Erythroblast (primary cell): ENCODE results near the gene PAX6.

Experiments
- DNase-seq, 2 experiments: peaks; one replicate each; lab custom pipeline; 2025; lab: John Stamatoyannopoulos, UW
- GATA1 ChIP-seq: IDR thresholded peaks from 2 replicates; pipeline ENCODE4 v1.6.1; 2011; ENCODE audit warnings: low read depth, mild to moderate bottlenecking, control low read depth, low read length, moderate library complexity
- POLR2A ChIP-seq: IDR thresholded peaks from 2 replicates; pipeline ENCODE4 v1.6.1; 2011; ENCODE audit warnings: mild to moderate bottlenecking, low read length

The PAX6 gene

GRCh38 chr11:31790649-31791048, 20.5 kb downstream of the PAX6 start:
- TF ChIP-seq POLR2A (no peak), GATA1 (no peak)
- no peak for DNase-seq

- no peak for TF ChIP-seq POLR2A
- TF ChIP-seq GATA1 = no peak
- no peak for DNase-seq
These were observed 23.0 kb downstream of the PAX6 start for GRCh38 chr11:31788085-31788484.

DNA sequence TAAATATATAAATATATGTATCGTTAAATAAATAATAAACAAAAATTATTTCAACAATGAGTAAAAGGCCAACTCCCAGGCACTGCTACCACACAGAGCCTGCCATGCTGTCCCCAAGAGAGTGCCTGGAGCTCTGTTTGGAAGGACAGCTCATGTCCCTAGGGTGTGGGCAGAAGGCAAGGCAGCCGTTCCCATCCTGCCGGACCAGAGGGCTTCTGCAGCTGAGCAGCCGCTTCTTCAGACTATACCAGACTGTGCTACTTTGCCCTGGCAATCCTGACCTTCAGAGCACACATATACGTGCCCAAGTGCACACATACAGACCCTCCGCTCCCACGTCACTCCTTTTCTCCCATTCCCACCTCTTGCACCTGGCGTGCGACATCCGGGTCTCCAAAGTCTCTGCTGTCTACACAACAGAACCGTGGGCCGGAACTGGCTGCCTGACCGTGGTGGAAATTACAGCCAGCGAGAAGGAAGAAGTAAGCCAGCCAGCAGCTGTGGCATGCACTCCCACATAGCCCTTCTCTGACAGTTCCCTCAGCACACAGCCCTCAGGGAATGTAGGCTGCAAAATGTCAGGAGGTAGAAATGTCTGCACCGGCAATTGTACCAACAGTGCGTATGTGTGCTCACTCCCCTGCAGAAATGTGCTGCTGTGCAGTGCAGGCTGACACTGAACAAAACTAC, 24.0 kb downstream of the PAX6 start:
- DNase-seq = no peak
- TF ChIP-seq GATA1 (no peak), POLR2A (no peak)

DNA sequence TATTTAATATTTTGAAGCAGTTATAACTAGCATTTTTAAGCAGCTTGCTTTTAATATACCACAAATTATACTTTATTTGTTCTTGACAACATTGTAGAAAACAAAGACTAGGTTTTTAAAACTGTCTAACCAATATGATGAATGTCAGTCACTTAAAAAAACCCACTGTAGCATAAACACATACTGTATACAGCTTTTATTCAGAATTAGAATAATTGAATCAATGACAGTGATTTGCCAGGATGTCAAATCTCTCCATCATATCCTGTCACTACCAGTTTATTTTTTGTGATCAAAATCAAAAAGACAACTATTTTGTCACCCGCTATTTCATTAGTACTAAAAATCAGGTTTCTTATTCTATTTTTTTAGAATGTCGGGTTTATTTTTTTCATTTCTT, 26.5 kb downstream of the PAX6 start:
- no peak for TF ChIP-seq GATA1
- TF ChIP-seq POLR2A = no peak
- no peak for DNase-seq

GRCh38 chr11:31783252-31783651, 27.9 kb downstream of the PAX6 start:
- TF ChIP-seq GATA1 = no peak
- no peak for TF ChIP-seq POLR2A
- DNase-seq = no peak

GRCh38 chr11:31782257-31782656, 28.9 kb downstream of the PAX6 start:
- peak; percentile 35 to 68 for DNase-seq

DNA sequence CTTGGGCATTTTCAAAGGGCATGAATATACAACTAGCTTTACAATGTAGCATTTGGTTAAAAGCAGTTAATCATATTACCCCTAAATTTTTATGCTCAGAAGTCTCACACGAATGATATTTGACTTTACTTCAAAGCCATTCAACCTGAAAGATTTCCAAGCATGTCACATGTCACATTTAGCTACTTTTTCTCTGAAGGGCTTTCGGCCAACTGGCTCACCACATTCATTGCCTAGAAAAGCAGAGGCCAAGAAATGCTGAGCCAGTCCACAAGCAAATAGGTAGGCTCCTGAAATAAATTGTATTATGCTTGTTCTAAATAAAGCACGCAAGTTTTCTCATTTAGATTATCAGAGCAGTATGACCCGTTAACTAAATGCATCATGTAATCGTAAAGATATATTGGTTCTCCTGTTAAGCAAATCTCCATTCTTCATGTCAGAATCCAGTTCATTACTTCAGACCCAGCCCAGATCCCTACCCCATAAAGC, 30.6 kb downstream of the PAX6 start:
- DNase-seq = no peak
- TF ChIP-seq POLR2A (no peak), GATA1 (no peak)

More at GRCh38 chr11:31782257-31782656, 28.9 kb downstream of the PAX6 start:
- TF ChIP-seq GATA1 (no peak), POLR2A (no peak)

DNA sequence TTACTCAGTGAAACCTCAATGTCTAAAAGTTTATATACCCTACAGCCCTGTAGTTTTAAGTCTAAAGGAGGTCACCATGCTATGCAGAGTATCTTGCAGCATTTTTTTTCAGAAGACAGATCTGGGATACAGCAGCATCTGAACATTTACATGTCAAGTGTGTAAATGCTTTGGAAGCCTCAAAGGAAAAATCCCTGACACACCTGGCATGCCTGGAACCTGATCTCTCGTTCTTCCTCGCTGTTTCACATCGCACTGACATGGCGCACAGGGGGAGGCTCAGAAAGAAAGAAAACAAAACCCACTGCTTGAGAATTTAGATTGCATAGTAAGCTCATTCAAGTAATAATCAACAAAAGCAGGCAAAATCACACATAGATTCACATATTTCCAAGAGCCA, 31.0 kb downstream of the PAX6 start:
- no peak for DNase-seq
- no peak for TF ChIP-seq POLR2A
- TF ChIP-seq GATA1 = no peak

GRCh38 chr11:31779374-31779791, 31.7 kb downstream of the PAX6 start:
- no peak for DNase-seq
- TF ChIP-seq POLR2A (no peak), GATA1 (no peak)

GRCh38 chr11:31772412-31772811, 38.7 kb downstream of the PAX6 start:
- DNase-seq = no peak
- no peak for TF ChIP-seq POLR2A
- no peak for TF ChIP-seq GATA1

DNA sequence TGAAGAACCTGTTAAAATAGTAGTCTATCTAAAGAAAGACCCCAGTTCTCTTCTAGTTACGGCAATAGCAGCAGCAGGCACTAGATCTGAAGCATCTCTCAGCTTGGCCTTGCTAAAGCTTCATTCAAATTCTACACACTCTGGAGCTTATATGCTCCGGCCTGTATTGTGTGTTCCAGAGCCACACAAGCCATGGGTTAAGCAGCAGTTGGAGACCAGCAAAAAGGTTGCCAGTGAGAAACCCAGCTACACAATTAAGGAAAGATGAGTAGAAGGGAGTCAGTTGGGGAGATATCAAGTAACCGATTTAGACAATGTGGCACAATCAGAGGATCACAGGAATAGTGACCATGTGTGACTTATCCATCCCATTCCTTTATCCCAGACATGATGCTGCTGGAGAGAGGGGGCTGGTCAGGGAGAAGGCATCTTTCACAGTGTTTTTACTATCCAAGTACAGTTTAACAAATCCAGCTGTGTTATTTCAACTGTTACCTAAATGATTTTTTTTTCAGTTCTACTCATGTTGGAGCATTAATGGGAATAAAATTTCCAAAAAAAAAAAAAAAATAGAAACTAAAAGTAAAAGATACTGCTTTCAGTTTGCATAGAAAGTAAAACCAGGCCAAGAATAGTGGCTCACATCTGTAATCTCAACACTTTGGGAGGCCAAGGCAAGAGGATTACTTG, 41.0 kb downstream of the PAX6 start:
- TF ChIP-seq POLR2A = no peak
- no peak for TF ChIP-seq GATA1
- no peak for DNase-seq

DNA sequence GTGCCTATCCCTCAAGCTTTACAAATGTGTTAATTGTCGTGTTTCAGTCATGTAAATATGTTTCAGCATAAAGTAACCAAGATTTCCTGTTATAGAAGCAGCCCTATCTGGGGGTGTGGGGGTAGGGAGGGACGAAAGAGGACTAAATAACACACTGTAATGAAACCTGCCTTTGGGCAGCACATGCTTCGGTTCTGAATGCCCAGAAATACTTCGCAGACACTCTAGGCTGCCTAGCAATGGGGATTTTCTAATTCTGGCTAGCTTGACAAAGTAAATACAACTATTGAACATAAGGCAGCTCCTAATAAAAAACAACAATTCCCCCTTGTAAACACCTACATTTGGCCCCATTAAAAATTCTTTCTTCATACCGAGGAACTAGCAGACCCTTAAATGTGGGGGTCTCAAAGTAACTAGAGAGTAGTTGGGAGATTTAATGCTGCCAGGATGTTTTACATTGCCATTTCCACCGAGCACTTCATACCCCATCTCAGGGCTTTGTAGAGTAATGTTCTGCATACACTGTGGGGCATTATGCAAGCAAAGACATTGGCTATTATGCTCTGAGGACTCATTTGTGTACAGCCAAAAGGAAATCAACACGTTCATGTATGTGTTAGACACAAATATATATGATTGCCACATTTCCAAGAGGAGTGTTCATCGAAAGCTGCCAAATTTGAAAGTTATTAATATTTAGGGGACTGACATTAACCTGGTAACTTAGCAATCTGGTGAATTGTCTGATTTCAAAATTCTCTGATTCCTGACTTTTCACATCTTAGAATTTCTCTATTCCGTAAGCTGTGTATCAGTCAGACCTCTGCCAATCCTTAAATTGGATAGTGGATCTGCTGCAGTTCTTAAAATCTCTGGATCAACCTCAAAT, 42.1 kb downstream of the PAX6 start:
- no peak for TF ChIP-seq POLR2A
- DNase-seq = no peak

DNA sequence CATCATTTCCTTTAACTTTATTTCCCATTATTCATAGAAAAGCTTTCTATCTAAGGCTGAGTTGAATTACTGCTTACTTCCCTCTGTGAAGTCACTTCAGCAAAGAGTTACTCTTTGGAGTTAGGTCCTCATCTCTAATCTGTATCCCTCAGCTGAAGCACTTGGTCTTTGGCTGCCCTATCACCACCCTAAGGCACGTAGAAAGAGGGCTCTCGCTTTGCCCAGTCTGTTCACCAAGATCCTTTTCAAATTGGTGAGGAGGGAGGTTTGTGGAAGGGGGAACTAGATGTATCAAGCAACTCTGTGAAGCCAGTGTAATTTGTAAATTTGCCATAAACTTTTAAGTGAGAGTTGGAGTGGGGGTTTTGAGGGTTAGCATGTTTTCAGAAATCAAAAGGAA, 43.4 kb downstream of the PAX6 start:
- no peak for TF ChIP-seq GATA1
- no peak for TF ChIP-seq POLR2A
- DNase-seq = no peak

DNA sequence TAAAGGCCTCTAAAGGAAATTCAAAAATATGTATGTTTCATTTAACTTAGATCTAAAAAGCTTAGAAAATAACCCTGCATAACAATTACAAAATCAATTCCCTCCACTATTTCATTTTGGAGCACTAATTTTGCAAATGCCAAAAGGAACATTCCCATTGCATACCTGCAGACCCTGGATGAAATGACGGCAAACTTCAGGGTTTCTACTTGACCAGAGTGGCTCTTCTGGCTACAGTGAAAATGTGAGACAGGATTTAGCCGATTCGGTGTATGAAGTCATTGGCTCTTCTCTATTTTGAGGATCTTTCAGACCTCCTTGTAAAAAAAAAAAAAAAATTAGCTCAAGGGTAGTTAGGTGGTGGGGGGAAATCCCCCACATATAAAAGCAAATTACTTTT, 44.1 kb downstream of the PAX6 start:
- no peak for DNase-seq
- TF ChIP-seq POLR2A (no peak), GATA1 (no peak)
